DMS79 treated with DMSO at 0.1 percent for 48 hours (cell line): Measurements from ENCODE around the gene SCARB2.
"Not testable (repeated sequence)": the region's sequence is repeated elsewhere in the genome, so short reads cannot be mapped to it uniquely, and the experiment has no call there.

Experiments
- DNase-seq: peaks from one replicate; lab custom pipeline; 2025; lab: John Stamatoyannopoulos, UW

The SCARB2 gene

GRCh38 chr4:76213415-76214176, at the start of gene SCARB2:
SCARB2 (minus strand) TSS chr4:76213824; CDS start chr4:76213543, 281 bp downstream.
- DNase-seq, result peak; percentile 72

GRCh38 chr4:76260571-76260970, 46.9 kb upstream of the SCARB2 start:
- no peak for DNase-seq

- DNase-seq, result no peak
Measured at GRCh38 chr4:76257824-76258223, 44.2 kb upstream of the SCARB2 start.

- no peak for DNase-seq
Measured at GRCh38 chr4:76256968-76257367, 43.3 kb upstream of the SCARB2 start.

GRCh38 chr4:76256032-76256431, 42.4 kb upstream of the SCARB2 start:
- peak; percentile 67 for DNase-seq

GRCh38 chr4:76253511-76253910, 39.9 kb upstream of the SCARB2 start:
- peak; percentile 19 for DNase-seq

- no peak for DNase-seq
Measured at GRCh38 chr4:76252271-76252653, 38.6 kb upstream of the SCARB2 start.

GRCh38 chr4:76251441-76252270, 38.0 kb upstream of the SCARB2 start, which contains the start of gene FAM47E:
FAM47E (plus strand) TSS chr4:76251721; CDS start chr4:76251747, 26 bp downstream.
- peak; percentile 51 for DNase-seq

GRCh38 chr4:76250962-76251361, 37.3 kb upstream of the SCARB2 start:
- DNase-seq, result peak; percentile 51

GRCh38 chr4:76246852-76247251, 33.2 kb upstream of the SCARB2 start:
- no peak for DNase-seq

GRCh38 chr4:76246025-76246424, 32.4 kb upstream of the SCARB2 start:
- no peak for DNase-seq

- DNase-seq, result not testable (repeated sequence)
Measured at GRCh38 chr4:76243877-76244276, 30.3 kb upstream of the SCARB2 start.

- no peak for DNase-seq
Measured at GRCh38 chr4:76240236-76240635, 26.6 kb upstream of the SCARB2 start.

GRCh38 chr4:76238701-76239100, 25.1 kb upstream of the SCARB2 start:
- DNase-seq, result no peak

GRCh38 chr4:76238236-76238635, 24.6 kb upstream of the SCARB2 start:
- no peak for DNase-seq

GRCh38 chr4:76235915-76236314, 22.3 kb upstream of the SCARB2 start:
- DNase-seq, result peak; percentile 46

- DNase-seq, result no peak
Measured at GRCh38 chr4:76235407-76235806, 21.8 kb upstream of the SCARB2 start.

- no peak for DNase-seq
Measured at GRCh38 chr4:76234679-76235044, 21.0 kb upstream of the SCARB2 start.

GRCh38 chr4:76233967-76234678, 20.5 kb upstream of the SCARB2 start:
- DNase-seq, result no peak

GRCh38 chr4:76233529-76233928, 19.9 kb upstream of the SCARB2 start:
- no peak for DNase-seq

- DNase-seq, result no peak
Measured at GRCh38 chr4:76233083-76233482, 19.5 kb upstream of the SCARB2 start.

- no peak for DNase-seq
Measured at GRCh38 chr4:76232681-76233080, 19.1 kb upstream of the SCARB2 start.

- peak; percentile 55 for DNase-seq
Measured at GRCh38 chr4:76226418-76226817, 12.8 kb upstream of the SCARB2 start.
